Mesenchymal stem cell (in vitro differentiated cells and primary cell): ENCODE results near the gene LAPTM4A.

Experiments used
- DNase-seq: peaks from one replicate; pipeline ENCODE4 v3.0.0-alpha.2; 2013
- H2AFZ ChIP-seq: one replicate; pipeline ENCODE4 v1.6.1; 2013; ENCODE audit warnings: low read depth, mild to moderate bottlenecking, control low read depth, inconsistent platforms, low read length, moderate library complexity
- H2AK5ac ChIP-seq: 2 replicates; pipeline ENCODE4 v1.6.1; 2013; ENCODE audit warnings: low read length, moderate library complexity, mild to moderate bottlenecking, inconsistent platforms; ENCODE audit not compliant: severe bottlenecking
- H2BK120ac ChIP-seq: one replicate; pipeline ENCODE4 v1.6.1; 2013; ENCODE audit warnings: low read depth, mild to moderate bottlenecking, inconsistent platforms, low read length, moderate library complexity
- H2BK12ac ChIP-seq, 2 experiments: one replicate each; pipeline ENCODE4 v1.6.1; 2013; ENCODE audit warnings: inconsistent platforms in 2 of 2, low read length in 2 of 2, mild to moderate bottlenecking in 2 of 2, moderate library complexity in 2 of 2, control low read depth in 1 of 2
- H2BK15ac ChIP-seq: one replicate; pipeline ENCODE4 v1.6.1; 2013; ENCODE audit warnings: mild to moderate bottlenecking, low read depth, inconsistent platforms; ENCODE audit not compliant: poor library complexity, severe bottlenecking
- H2BK5ac ChIP-seq: 2 replicates; pipeline ENCODE4 v1.6.1; 2013; ENCODE audit warnings: low read depth, mild to moderate bottlenecking, low read length, control low read depth, inconsistent platforms; ENCODE audit not compliant: poor library complexity, severe bottlenecking
- H3K14ac ChIP-seq, 2 experiments: one replicate each; pipeline ENCODE4 v1.6.1; 2013; ENCODE audit warnings: inconsistent platforms in 2 of 2, low read length in 2 of 2, control low read depth in 1 of 2, mild to moderate bottlenecking in 1 of 2, moderate library complexity in 1 of 2
- H3K18ac ChIP-seq, 2 experiments: one replicate each; pipeline ENCODE4 v1.6.1; 2013; ENCODE audit warnings: inconsistent platforms in 2 of 2, low read length in 2 of 2, control low read depth in 1 of 2, low read depth in 1 of 2, mild to moderate bottlenecking in 1 of 2
- H3K23ac ChIP-seq, 2 experiments: one replicate each; pipeline ENCODE4 v1.6.1; 2013; ENCODE audit warnings: inconsistent platforms in 2 of 2, low read length in 2 of 2, mild to moderate bottlenecking in 2 of 2, moderate library complexity in 2 of 2, control low read depth in 1 of 2
- H3K27ac ChIP-seq: 2 replicates; pipeline ENCODE4 v1.5.1; 2013; ENCODE audit warnings: mild to moderate bottlenecking, moderate library complexity, low read length, control low read depth, inconsistent platforms; ENCODE audit not compliant: poor library complexity, severe bottlenecking
- H3K27me3 ChIP-seq, 2 experiments: 2 replicates each; pipeline versions ENCODE4 v1.6.1 to v1.7.0; 2013; ENCODE audit warnings: low read length in 2 of 2, mild to moderate bottlenecking in 2 of 2, moderate library complexity in 2 of 2, control low read depth in 1 of 2, inconsistent platforms in 1 of 2; ENCODE audit not compliant: control insufficient read depth in 1 of 2, insufficient read depth in 1 of 2
- H3K36me3 ChIP-seq, 2 experiments: 2 replicates each; pipeline versions ENCODE4 v1.6.1 to v1.7.0; 2013; ENCODE audit warnings: low read length in 2 of 2, control low read depth in 1 of 2, inconsistent platforms in 1 of 2, low read depth in 1 of 2, mild to moderate bottlenecking in 1 of 2; ENCODE audit not compliant: insufficient read depth in 2 of 2, control insufficient read depth in 1 of 2
- H3K4ac ChIP-seq, 2 experiments: one replicate each; pipeline ENCODE4 v1.6.1; 2013; ENCODE audit warnings: inconsistent platforms in 2 of 2, low read length in 2 of 2, mild to moderate bottlenecking in 2 of 2, moderate library complexity in 2 of 2, control low read depth in 1 of 2, low read depth in 1 of 2
- H3K4me1 ChIP-seq: 2 replicates; pipeline ENCODE4 v1.6.1; 2013; ENCODE audit warnings: low read depth, low read length, control low read depth; ENCODE audit not compliant: control insufficient read depth, insufficient read depth
- H3K4me2 ChIP-seq: 2 replicates; pipeline ENCODE4 v1.6.1; 2013; ENCODE audit warnings: low read length, mild to moderate bottlenecking, inconsistent platforms; ENCODE audit not compliant: poor library complexity, severe bottlenecking
- H3K4me3 ChIP-seq, 2 experiments: 2 replicates each; pipeline versions ENCODE4 v1.5.1 to v1.7.0; 2013; ENCODE audit warnings: low read length in 2 of 2, mild to moderate bottlenecking in 2 of 2, control low read depth in 1 of 2, low read depth in 1 of 2; ENCODE audit not compliant: insufficient read depth in 1 of 2
- H3K79me1 ChIP-seq: replicated peaks from 2 replicates; pipeline ENCODE4 v1.6.1; 2013; ENCODE audit warnings: mild to moderate bottlenecking, control low read depth, low read length, inconsistent platforms; ENCODE audit not compliant: poor library complexity, severe bottlenecking
- H3K9ac ChIP-seq: 2 replicates; pipeline ENCODE4 v1.7.0; 2013; ENCODE audit warnings: mild to moderate bottlenecking, low read length, moderate library complexity
- H3K9me3 ChIP-seq: 2 replicates; pipeline ENCODE4 v1.7.0; 2013; ENCODE audit warnings: mild to moderate bottlenecking, low read length; ENCODE audit not compliant: control insufficient read depth
- H4K8ac ChIP-seq: one replicate; pipeline ENCODE4 v1.6.1; 2013; ENCODE audit warnings: inconsistent platforms, mild to moderate bottlenecking, low read length, moderate library complexity
- H4K91ac ChIP-seq: one replicate; pipeline ENCODE4 v1.6.1; 2013; ENCODE audit warnings: mild to moderate bottlenecking, low read length, inconsistent platforms
- WGBS: methylation state at CpG from one replicate; pipeline ENCODE4 v1.1.7; 2013; ENCODE audit warnings: mixed read lengths; 5-methylcytosine and 5-hydroxymethylcytosine counted together

The LAPTM4A gene

DNA sequence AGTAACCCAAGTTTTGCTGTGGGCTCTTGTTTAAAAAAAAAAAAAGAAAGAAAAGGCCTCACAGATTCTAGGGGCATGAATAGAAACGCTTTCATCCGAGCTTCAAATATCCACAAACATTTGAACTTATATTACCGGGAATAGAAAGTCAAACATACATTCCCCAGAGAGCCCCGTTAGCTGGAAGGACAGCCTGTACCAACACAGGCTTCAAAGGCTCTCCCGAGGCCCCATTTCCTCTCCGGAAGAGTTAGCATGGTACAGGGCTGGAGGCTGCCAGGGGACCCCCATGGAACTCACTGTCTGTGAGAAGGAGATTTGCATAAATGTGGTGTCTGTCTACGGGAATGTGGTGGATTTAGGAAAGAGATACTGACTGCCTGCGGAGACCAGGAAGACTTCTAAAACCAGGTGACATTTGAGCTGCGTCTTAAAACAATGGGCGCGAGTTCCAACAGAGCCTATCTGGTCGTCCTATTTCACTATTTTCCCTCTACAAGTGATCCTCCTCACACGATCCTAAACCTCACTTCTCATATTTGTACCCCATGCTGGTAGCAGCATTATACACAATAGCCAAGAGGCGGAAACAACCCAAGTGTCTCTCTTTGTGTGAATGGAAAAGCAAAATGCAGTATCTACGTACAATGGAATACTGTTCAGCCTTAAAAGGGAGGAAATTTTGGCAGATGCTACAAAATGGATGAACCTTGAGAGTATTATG lies 38.1 kb downstream of the LAPTM4A start:
- Histone ChIP-seq H2BK12ac (no peak overlapping the region), H3K23ac (no peak overlapping the region), H3K4ac (peak overlapping the region in 1 of 2 experiments; percentile 95), H4K8ac (peak overlapping the region; percentile 98), H4K91ac (no peak overlapping the region), H3K9me3 (no peaks in the 10 kb centered on the region), H2BK5ac (no peak overlapping the region), H3K4me3 (peak overlapping the region in 1 of 2 experiments; percentile 76), H3K4me1 (peaks cover 11% of the 10 kb centered on the region), H3K27me3 (peaks cover 0 to 20% of the 10 kb centered on the region in 2 experiments), H2AFZ (peak overlapping the region; percentile 75), H2AK5ac (no peak overlapping the region), H2BK15ac (no peak overlapping the region), H3K18ac (peak overlapping the region in 1 of 2 experiments; percentile 74), H3K9ac (peak overlapping the region; percentile 81), H3K14ac (no peak overlapping the region), H3K36me3 (no peaks in the 10 kb centered on the region), H2BK120ac (peak overlapping the region; percentile 65), H3K4me2 (peak overlapping the region; percentile 89), H3K27ac (peak overlapping the region; percentile 3), H3K79me1 (no peaks in the 10 kb centered on the region)
- DNase-seq = no peak
- WGBS = 41% methylated on average over 14 of the region's 15 CpGs

- peak within 1 kb of the TSS in 1 of 2 experiments; percentile 98 for H3K23ac ChIP-seq
- H2BK12ac ChIP-seq = peak within 1 kb of the TSS in 1 of 2 experiments; percentile 94
- no peaks in the 10 kb centered on the region for H3K79me1 ChIP-seq
- no peaks in the 10 kb centered on the region for H3K9me3 ChIP-seq
- peak within 1 kb of the TSS; percentile 82 for H2BK15ac ChIP-seq
- peaks cover 11% of the 10 kb centered on the region for H3K4me1 ChIP-seq
- under 1% methylated on average over 77 of the region's 87 CpGs for WGBS
- peak within 1 kb of the TSS in 1 of 2 experiments; percentile 92 for H3K14ac ChIP-seq
- H2AK5ac ChIP-seq = peak within 1 kb of the TSS; percentile 22
- peak within 1 kb of the TSS; percentile 94 to 95 for H3K4ac ChIP-seq
- H3K4me2 ChIP-seq = peak within 1 kb of the TSS; percentile 89
- H3K18ac ChIP-seq = peak within 1 kb of the TSS; percentile 74 to 97
- no peaks in the 10 kb centered on the region for H3K36me3 ChIP-seq
- peaks cover 0 to 22% of the 10 kb centered on the region in 2 experiments for H3K27me3 ChIP-seq
- peak within 1 kb of the TSS; percentile 35 for H2BK5ac ChIP-seq
- DNase-seq = peak; percentile 31
- H2AFZ ChIP-seq = peak within 1 kb of the TSS; percentile 96
- peak within 1 kb of the TSS; percentile 94 for H4K91ac ChIP-seq
- peak within 1 kb of the TSS; percentile 98 for H4K8ac ChIP-seq
- peak within 1 kb of the TSS; percentile 3 for H3K27ac ChIP-seq
- peak within 1 kb of the TSS; percentile 81 for H3K9ac ChIP-seq
- peak within 1 kb of the TSS; percentile 69 to 76 for H3K4me3 ChIP-seq
- peak within 1 kb of the TSS; percentile 65 for H2BK120ac ChIP-seq
Measured at GRCh38 chr2:20012282-20013125, 38.9 kb downstream of the LAPTM4A start, which contains the start of gene MATN3. Gene MATN3, minus strand, starts transcription at chr2:20012668. Its CDS starts 37 bp downstream, at chr2:20012631.

GRCh38 chr2:20012032-20012281 lies 39.5 kb downstream of the LAPTM4A start:
- DNase-seq = no peak
- no peak overlapping the region for H3K27ac ChIP-seq
- H2BK120ac ChIP-seq = no peak overlapping the region

More at GRCh38 chr2:20012032-20012281, 39.5 kb downstream of the LAPTM4A start:
- peak overlapping the region; percentile 22 for H2AK5ac ChIP-seq
- peak overlapping the region; percentile 35 for H2BK5ac ChIP-seq
- peak overlapping the region; percentile 69 to 76 for H3K4me3 ChIP-seq
- peaks cover 9% of the 10 kb centered on the region for H3K4me1 ChIP-seq
- H3K4ac ChIP-seq = peak overlapping the region; percentile 26 to 89
- no peaks in the 10 kb centered on the region for H3K9me3 ChIP-seq
- H3K14ac ChIP-seq = no peak overlapping the region
- 33% methylated on average over 3 of the region's 4 CpGs for WGBS
- no peaks in the 10 kb centered on the region for H3K36me3 ChIP-seq
- H3K18ac ChIP-seq = peak overlapping the region in 1 of 2 experiments; percentile 75
- H3K9ac ChIP-seq = no peak overlapping the region
- H2AFZ ChIP-seq = no peak overlapping the region
- peak overlapping the region in 1 of 2 experiments; percentile 34 for H3K23ac ChIP-seq
- H3K79me1 ChIP-seq = no peaks in the 10 kb centered on the region
- H2BK12ac ChIP-seq = peak overlapping the region in 1 of 2 experiments; percentile 76
- no peak overlapping the region for H4K91ac ChIP-seq
- peaks cover 0 to 22% of the 10 kb centered on the region in 2 experiments for H3K27me3 ChIP-seq
- H3K4me2 ChIP-seq = peak overlapping the region; percentile 89
- peak overlapping the region; percentile 92 for H4K8ac ChIP-seq
- H2BK15ac ChIP-seq = peak overlapping the region; percentile 13
